Neural progenitor cell (in vitro differentiated cells): ENCODE data around the gene RAB3GAP2.

ENCODE experiments used
- CTCF ChIP-seq: fragments of 200-600 bp; sonication (generic); IDR thresholded peaks from 2 replicates; pipeline ENCODE4 v1.5.1; 2017; ENCODE audit warnings: antibody characterized with exemption, mild to moderate bottlenecking
- EZH2 ChIP-seq: fragments of 200-600 bp; sonication (generic); IDR thresholded peaks from 2 replicates; pipeline ENCODE4 v1.6.1; 2017; ENCODE audit warnings: antibody characterized with exemption, mild to moderate bottlenecking, moderate library complexity
- EZH2phosphoT487 ChIP-seq: fragments of 200-600 bp; sonication (generic); IDR thresholded peaks from 2 replicates; pipeline ENCODE4 v1.6.1; 2017; ENCODE audit warnings: antibody characterized with exemption

DNA sequence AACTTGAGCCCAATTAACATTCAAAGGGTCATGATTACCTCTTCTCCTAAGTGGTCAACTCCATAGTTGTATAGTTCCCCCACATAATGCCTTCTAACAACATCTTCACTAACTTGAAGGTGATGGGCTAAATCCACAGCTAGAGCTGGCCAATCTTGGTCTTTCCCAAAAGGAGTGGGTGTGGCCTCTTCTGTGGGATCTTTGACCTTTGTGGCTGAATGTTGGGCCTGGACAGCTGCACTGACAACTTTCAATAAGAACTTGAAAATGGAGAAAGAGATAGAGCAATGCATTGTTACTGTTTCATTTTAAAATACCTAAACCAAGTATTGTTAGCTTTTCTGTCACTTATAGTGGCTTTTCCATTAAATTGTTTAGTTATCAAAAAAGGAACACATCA, 119.1 kb downstream of the RAB3GAP2 start:
- TF ChIP-seq CTCF (no peak), EZH2 (no peak), EZH2phosphoT487 (no peak)
